ENCODE results near the gene INPP1. TPM values are rescaled to one million over a fixed set of nuclear protein-coding genes. Genes with fewer than 3 reads are reported as not detected.

Gene INPP1
- total RNA-seq, 4 donors from 2014 or later = 11.6 to 30.4 (median 17.4) TPM

DNA sequence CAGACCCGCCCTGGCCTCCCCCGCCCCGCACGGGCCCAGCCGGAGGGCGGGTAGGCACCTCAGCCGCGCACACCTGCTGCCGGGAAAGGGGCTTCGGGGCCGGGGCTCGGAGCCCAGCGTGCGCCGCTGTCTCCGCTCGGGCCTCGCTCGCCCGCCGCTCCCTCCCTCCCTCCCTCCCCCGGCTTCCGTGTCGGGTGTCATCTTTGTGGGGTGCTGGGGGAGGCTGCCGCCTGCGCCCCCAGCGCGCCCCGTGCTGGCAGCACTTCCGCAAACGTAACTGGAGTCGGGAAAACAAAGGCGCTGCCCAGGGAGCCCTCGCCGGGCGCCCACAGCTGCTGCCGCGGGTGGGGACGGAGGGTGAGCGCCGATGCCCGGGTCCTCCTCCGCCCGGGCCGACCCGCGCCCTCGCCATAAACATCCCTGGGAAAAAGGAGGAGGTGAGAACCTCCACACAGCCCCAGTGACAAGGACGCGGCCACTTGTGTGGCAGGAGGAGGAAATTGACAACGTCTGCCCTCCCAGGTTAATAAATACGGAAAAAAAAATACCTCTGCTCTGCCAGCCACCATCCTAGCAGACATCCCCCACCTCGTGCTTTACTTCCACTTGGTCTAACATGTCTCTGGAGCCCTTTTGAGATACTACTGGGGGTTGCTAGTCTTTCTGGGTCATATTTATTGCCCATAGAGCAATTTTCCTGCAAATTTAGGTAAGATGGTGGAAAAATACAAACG is 65.3 kb downstream of the INPP1 start:
- TF ChIP-seq, protein P1, sequence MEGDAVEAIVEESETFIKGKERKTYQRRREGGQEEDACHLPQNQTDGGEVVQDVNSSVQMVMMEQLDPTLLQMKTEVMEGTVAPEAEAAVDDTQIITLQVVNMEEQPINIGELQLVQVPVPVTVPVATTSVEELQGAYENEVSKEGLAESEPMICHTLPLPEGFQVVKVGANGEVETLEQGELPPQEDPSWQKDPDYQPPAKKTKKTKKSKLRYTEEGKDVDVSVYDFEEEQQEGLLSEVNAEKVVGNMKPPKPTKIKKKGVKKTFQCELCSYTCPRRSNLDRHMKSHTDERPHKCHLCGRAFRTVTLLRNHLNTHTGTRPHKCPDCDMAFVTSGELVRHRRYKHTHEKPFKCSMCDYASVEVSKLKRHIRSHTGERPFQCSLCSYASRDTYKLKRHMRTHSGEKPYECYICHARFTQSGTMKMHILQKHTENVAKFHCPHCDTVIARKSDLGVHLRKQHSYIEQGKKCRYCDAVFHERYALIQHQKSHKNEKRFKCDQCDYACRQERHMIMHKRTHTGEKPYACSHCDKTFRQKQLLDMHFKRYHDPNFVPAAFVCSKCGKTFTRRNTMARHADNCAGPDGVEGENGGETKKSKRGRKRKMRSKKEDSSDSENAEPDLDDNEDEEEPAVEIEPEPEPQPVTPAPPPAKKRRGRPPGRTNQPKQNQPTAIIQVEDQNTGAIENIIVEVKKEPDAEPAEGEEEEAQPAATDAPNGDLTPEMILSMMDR (IDR thresholded peaks at IDR 0.05) = no peak
- ATAC-seq (ENCODE audit: low FRiP score) = peak; percentile 43
- no peak for DNase-seq (ENCODE audit: low spot score)

DNA sequence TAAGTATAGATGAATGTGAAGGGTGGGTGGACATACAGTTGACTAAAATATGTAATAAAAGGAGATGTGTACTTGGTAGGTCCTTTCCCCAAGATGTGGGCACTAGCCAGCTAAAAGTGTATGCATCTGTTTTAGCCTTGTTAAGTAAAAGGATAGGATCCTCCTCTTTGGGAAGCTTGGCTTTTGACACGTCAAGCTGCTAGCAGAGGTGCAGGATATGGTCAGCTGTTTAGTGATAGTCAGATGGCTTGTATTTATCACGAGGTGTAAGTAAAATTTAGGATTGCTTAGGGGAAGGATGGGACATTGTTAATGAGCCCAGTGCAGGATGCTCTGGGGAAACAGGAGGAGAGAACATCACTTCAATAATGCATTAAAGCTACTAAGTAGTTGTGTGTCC is 66.2 kb downstream of the INPP1 start:
- ATAC-seq (ENCODE audit: low FRiP score) = no peak
- no peak for DNase-seq (ENCODE audit: low spot score)
- TF ChIP-seq, protein P1 (IDR thresholded peaks at IDR 0.05) = no peak

DNA sequence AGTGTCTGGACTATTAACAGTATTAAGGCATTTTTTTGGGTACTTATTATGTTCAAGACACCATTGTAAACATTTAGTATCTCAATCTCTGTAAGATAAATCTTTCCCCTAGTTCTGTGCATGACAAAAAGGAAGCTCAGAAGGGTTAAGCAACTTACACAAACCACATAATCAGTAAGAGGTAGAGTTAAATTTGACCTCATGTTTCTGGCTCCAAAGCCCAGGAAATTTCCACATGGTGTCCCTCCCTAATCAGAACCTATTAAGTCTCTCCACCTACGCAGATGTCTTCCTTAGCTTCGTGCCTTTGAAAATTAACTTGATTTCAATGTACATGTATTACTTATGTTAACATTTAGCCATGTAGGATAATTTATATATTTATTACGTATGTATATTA is 66.8 kb downstream of the INPP1 start:
- TF ChIP-seq, protein P1 (IDR thresholded peaks at IDR 0.05) = no peak
- no peak for ATAC-seq (ENCODE audit: low FRiP score)
- no peak for DNase-seq (ENCODE audit: low spot score)

DNA sequence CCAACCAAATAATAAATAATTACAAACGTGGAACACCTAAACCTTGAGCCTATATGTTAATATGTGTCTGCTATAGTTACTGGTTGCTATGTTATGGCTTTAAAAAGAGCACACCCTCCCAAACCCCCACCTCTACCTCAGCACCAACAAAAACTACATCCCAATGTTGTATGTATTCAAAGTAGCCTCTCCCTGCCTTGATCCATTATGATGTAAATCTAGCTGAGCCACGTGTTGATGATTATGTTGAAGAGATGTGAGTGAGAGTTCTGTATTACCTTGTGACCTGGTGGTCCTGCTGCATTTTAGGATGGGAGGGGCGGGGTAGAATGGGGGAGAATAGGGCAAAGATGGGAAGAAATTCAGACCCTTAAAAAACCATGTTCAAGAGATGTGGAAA is 69.6 kb downstream of the INPP1 start:
- ATAC-seq (ENCODE audit: low FRiP score) (no peak), DNase-seq (ENCODE audit: low spot score) (no peak)
- TF ChIP-seq, protein P1 (IDR thresholded peaks at IDR 0.05) = no peak

DNA sequence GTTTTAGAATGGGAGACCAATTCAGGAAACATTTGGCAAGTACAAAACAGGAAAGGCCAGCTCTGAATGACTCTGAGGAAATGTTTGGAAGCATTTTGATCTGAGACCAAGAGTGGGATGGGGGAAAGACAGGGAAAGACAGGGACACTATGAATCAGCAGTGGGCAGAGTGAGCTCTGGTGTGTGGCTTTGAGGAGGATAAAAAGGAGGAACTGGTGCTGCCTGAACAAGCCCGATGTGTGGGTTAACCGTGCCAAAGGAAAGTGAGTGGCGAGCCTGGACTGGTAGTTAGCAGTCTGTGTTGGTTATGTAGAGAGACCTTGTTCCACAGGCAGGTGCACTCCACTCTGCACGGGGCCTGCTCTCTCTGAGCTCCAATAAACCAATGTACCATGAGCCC is 70.0 kb downstream of the INPP1 start:
- TF ChIP-seq, protein P1 (IDR thresholded peaks at IDR 0.05) = no peak
- no peak for ATAC-seq (ENCODE audit: low FRiP score)
- no peak for DNase-seq (ENCODE audit: low spot score)

DNA sequence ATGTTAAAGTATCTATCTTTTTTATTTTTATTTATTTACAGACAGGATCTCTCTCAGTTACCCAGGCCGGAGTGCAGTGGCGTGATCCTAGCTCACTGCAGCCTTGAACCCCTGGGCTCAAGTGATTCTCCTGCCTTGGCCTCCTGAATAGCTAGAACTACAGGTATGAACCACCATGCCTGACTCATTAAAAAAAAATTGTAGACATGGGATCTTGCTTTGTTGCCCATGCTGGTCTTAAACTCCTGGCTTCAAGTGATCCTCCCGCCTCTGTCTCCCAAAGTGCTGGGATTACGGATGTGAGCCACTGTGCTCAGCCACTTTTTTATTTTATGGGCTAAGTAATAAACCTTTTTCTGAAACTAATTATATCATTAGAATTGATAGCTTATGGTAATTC is 71.9 kb downstream of the INPP1 start:
- DNase-seq (ENCODE audit: low spot score) (no peak), ATAC-seq (ENCODE audit: low FRiP score) (no peak)
- TF ChIP-seq, protein P1 (IDR thresholded peaks at IDR 0.05) = no peak
